GM21723 (cell line): ENCODE measurements around the gene CDK5.

ENCODE experiments used
- ATAC-seq: cut with Tn5 transposase; IDR thresholded peaks from one replicate; pipeline ENCODE4 v1.9.1; 2021; ENCODE audit warnings: mild to moderate bottlenecking, moderate library complexity; ENCODE audit not compliant: unreplicated experiment

CDK5 gene

GRCh38 chr7:151074817-151075661 is 17.3 kb upstream of the CDK5 start:
- no peak for ATAC-seq

- ATAC-seq: no peak
Observed at GRCh38 chr7:151073990-151074389, 16.3 kb upstream of the CDK5 start.

GRCh38 chr7:151071032-151071866 is 13.6 kb upstream of the CDK5 start:
- no peak for ATAC-seq

- ATAC-seq: no peak
Observed at GRCh38 chr7:151070574-151070960, 12.9 kb upstream of the CDK5 start.

GRCh38 chr7:151069841-151070573 is 12.3 kb upstream of the CDK5 start:
- ATAC-seq: no peak

- no peak for ATAC-seq
Observed at GRCh38 chr7:151068069-151068773, 10.5 kb upstream of the CDK5 start.

GRCh38 chr7:151066273-151066974 is 8.7 kb upstream of the CDK5 start:
- ATAC-seq: no peak

- ATAC-seq: no peak
Observed at GRCh38 chr7:151065516-151065915, 7.8 kb upstream of the CDK5 start.

- no peak for ATAC-seq
Observed at GRCh38 chr7:151064993-151065392, 7.3 kb upstream of the CDK5 start.

- no peak for ATAC-seq
Observed at GRCh38 chr7:151064454-151064853, 6.8 kb upstream of the CDK5 start.

GRCh38 chr7:151063212-151063561 is 5.5 kb upstream of the CDK5 start:
- ATAC-seq: no peak

- ATAC-seq: no peak
Observed at GRCh38 chr7:151062399-151063211, 4.9 kb upstream of the CDK5 start.

- no peak for ATAC-seq
Observed at GRCh38 chr7:151062111-151062398, 4.4 kb upstream of the CDK5 start.

GRCh38 chr7:151061213-151062110 is 3.8 kb upstream of the CDK5 start:
- no peak for ATAC-seq

- ATAC-seq: no peak
Observed at GRCh38 chr7:151060416-151061212, 2.9 kb upstream of the CDK5 start.

GRCh38 chr7:151060113-151060415 is 2.4 kb upstream of the CDK5 start:
- no peak for ATAC-seq

GRCh38 chr7:151059367-151060112 is 1.8 kb upstream of the CDK5 start, which contains the start of gene SLC4A2:
TSS of gene SLC4A2 (plus strand) at chr7:151059589. CDS start at chr7:151061988, 2,399 bp downstream.
- peak; percentile 36 for ATAC-seq
